H1 (cell line): ENCODE results near the gene NCEH1. TPM values are rescaled to one million over a fixed set of nuclear protein-coding genes. Genes with fewer than 3 reads are reported as not detected.

Experiments used
- CTCF ChIA-PET: fragments of 300-600 bp; sonication (Branson Sonifier 250); formaldehyde crosslinking; loops from one replicate; lab custom pipeline; 2021; ENCODE audit not compliant: partially characterized antibody; lab: Charles Lee
- POLR2A ChIA-PET: fragments of 300-600 bp; sonication (Branson Sonifier 250); formaldehyde crosslinking; loops from one replicate; lab custom pipeline; 2021; ENCODE audit warnings: inconsistent platforms; ENCODE audit not compliant: partially characterized antibody; lab: Charles Lee
- DNase-seq, 2 experiments: peaks; one replicate each; pipeline versions ENCODE4 v3.0.0 to v3.0.0-alpha.2; 2010 to 2022; ENCODE audit warnings: low spot score in 2 of 2, low read depth in 1 of 2, mixed read lengths in 1 of 2
- FAIRE-seq: peaks from 2 replicates; lab custom pipeline; 2011; peaks lifted over from hg19 to GRCh38; lab: Jason Lieb, UNC
- H2AFZ ChIP-seq: 2 replicates; pipeline ENCODE4 v1.8.1; 2012; ENCODE audit warnings: low read length, inconsistent platforms
- H2AK5ac ChIP-seq: 2 replicates; pipeline ENCODE4 v1.6.1; 2013; ENCODE audit warnings: low read depth, low read length
- H2BK120ac ChIP-seq: replicated peaks from 2 replicates; pipeline ENCODE3; 2013; ENCODE audit warnings: low read depth, low read length, inconsistent platforms
- H2BK12ac ChIP-seq: 2 replicates; pipeline ENCODE4 v1.6.1; 2013; ENCODE audit warnings: low read depth, low read length
- H2BK15ac ChIP-seq: 2 replicates; pipeline ENCODE4 v1.6.1; 2013; ENCODE audit warnings: low read length
- H2BK20ac ChIP-seq: 2 replicates; pipeline ENCODE4 v1.6.1; 2013; ENCODE audit warnings: low read length
- H2BK5ac ChIP-seq: 2 replicates; pipeline ENCODE4 v1.6.1; 2013; ENCODE audit warnings: low read depth, low read length
- H3K14ac ChIP-seq: 2 replicates; pipeline ENCODE4 v1.6.1; 2013; ENCODE audit warnings: inconsistent platforms; ENCODE audit not compliant: insufficient read length
- H3K18ac ChIP-seq: 2 replicates; pipeline ENCODE4 v1.6.1; 2013; ENCODE audit warnings: low read length; ENCODE audit errors: extremely low read depth
- H3K23ac ChIP-seq: 2 replicates; pipeline ENCODE4 v1.6.1; 2013; ENCODE audit warnings: inconsistent platforms; ENCODE audit not compliant: insufficient read length
- H3K23me2 ChIP-seq: 2 replicates; pipeline ENCODE4 v1.6.1; 2013; ENCODE audit warnings: low read depth, low read length
- H3K27ac ChIP-seq: 2 replicates; pipeline ENCODE4 v1.6.1; 2011; ENCODE audit warnings: low read depth, low read length, inconsistent platforms
- H3K27me3 ChIP-seq, 4 experiments: replicated peaks in 1 of 4; 1 replicate in 1 of 4; 2 replicates in 3 of 4; pipeline versions ENCODE4 v1.6.1 to v1.8.1; 2011 to 2013; ENCODE audit warnings: low read length in 3 of 4, mild to moderate bottlenecking in 3 of 4, inconsistent platforms in 2 of 4, mixed read lengths in 2 of 4, moderate library complexity in 1 of 4; ENCODE audit not compliant: control insufficient read depth in 3 of 4, insufficient read depth in 3 of 4; ENCODE audit errors: extremely low read depth in 1 of 4
- H3K36me3 ChIP-seq, 4 experiments: 2 replicates each; pipeline versions ENCODE4 v1.6.1 to v1.8.1; 2011 to 2013; ENCODE audit warnings: mild to moderate bottlenecking in 4 of 4, low read length in 3 of 4, moderate library complexity in 2 of 4, control low read depth in 1 of 4, inconsistent platforms in 1 of 4; ENCODE audit not compliant: insufficient read depth in 4 of 4, control insufficient read depth in 2 of 4
- H3K4ac ChIP-seq: replicated peaks from 2 replicates; pipeline ENCODE3; 2013; ENCODE audit warnings: low read length, low read depth, mixed read lengths, inconsistent platforms; ENCODE audit not compliant: insufficient read length
- H3K4me1 ChIP-seq, 4 experiments: replicated peaks in 1 of 4; 1 replicate in 1 of 4; 2 replicates in 3 of 4; pipeline versions ENCODE4 v1.6.1 to v1.8.1; 2011 to 2013; ENCODE audit warnings: low read length in 3 of 4, inconsistent platforms in 2 of 4, mixed read lengths in 1 of 4; ENCODE audit not compliant: insufficient read depth in 4 of 4, control insufficient read depth in 3 of 4
- H3K4me2 ChIP-seq, 2 experiments: 2 replicates each; pipeline versions ENCODE4 v1.6.1 to v1.8.1; 2011 to 2013; ENCODE audit warnings: low read depth in 2 of 2, low read length in 2 of 2, control low read depth in 1 of 2, inconsistent platforms in 1 of 2, mild to moderate bottlenecking in 1 of 2; ENCODE audit not compliant: insufficient read depth in 1 of 2
- H3K4me3 ChIP-seq, 4 experiments: fragments of 200-600, 300-600 bp in 1 of 4; sonication (generic), shearing (Covaris generic), sonication (Bioruptor Twin) in 1 of 4; 2 replicates each; pipeline versions ENCODE4 v1.5.1 to v1.8.1; 2011 to 2016; ENCODE audit warnings: low read length in 4 of 4, low read depth in 3 of 4, control low read depth in 2 of 4, inconsistent platforms in 2 of 4, mild to moderate bottlenecking in 2 of 4, mixed read lengths in 1 of 4, moderate library complexity in 1 of 4; ENCODE audit not compliant: insufficient read depth in 2 of 4; ENCODE audit errors: extremely low read depth in 1 of 4
- H3K56ac ChIP-seq: replicated peaks from 2 replicates; pipeline ENCODE3; 2013; ENCODE audit warnings: low read depth, mild to moderate bottlenecking, mixed read lengths, low read length, inconsistent platforms; ENCODE audit not compliant: insufficient read length
- H3K79me1 ChIP-seq: 2 replicates; pipeline ENCODE4 v1.6.1; 2013; ENCODE audit warnings: low read depth, low read length, control low read depth
- H3K79me2 ChIP-seq, 2 experiments: 2 replicates each; pipeline versions ENCODE4 v1.6.1 to v1.8.1; 2012 to 2013; ENCODE audit warnings: low read length in 2 of 2, mild to moderate bottlenecking in 2 of 2, inconsistent platforms in 1 of 2; ENCODE audit not compliant: insufficient read depth in 2 of 2, control insufficient read depth in 1 of 2
- H3K9ac ChIP-seq, 4 experiments: replicated peaks in 1 of 4; 1 replicate in 1 of 4; 2 replicates in 3 of 4; pipeline versions ENCODE4 v1.6.1 to v1.8.1; 2011 to 2013; ENCODE audit warnings: low read depth in 3 of 4, low read length in 3 of 4, control low read depth in 2 of 4, mild to moderate bottlenecking in 2 of 4, moderate library complexity in 2 of 4, inconsistent platforms in 1 of 4; ENCODE audit errors: extremely low read depth in 1 of 4
- H3K9me3 ChIP-seq, 2 experiments: 2 replicates each; pipeline versions ENCODE4 v1.6.1 to v1.8.1; 2012 to 2013; ENCODE audit warnings: mild to moderate bottlenecking in 2 of 2, moderate library complexity in 2 of 2, control low read depth in 1 of 2, inconsistent platforms in 1 of 2, low read depth in 1 of 2, low read length in 1 of 2, mixed read lengths in 1 of 2; ENCODE audit not compliant: insufficient read depth in 2 of 2
- H4K20me1 ChIP-seq, 2 experiments: replicated peaks in 1 of 2; 2 replicates each; pipeline versions ENCODE3 to v1.8.1; 2011 to 2013; ENCODE audit warnings: inconsistent platforms in 2 of 2, low read length in 2 of 2, mild to moderate bottlenecking in 1 of 2; ENCODE audit not compliant: insufficient read depth in 2 of 2, control insufficient read depth in 1 of 2
- H4K5ac ChIP-seq: 2 replicates; pipeline ENCODE4 v1.6.1; 2013; ENCODE audit warnings: low read length, low read depth, mixed read lengths, inconsistent platforms; ENCODE audit not compliant: insufficient read length
- H4K8ac ChIP-seq: 2 replicates; pipeline ENCODE4 v1.8.0; 2013; ENCODE audit warnings: mild to moderate bottlenecking, moderate library complexity, low read length, inconsistent platforms; ENCODE audit not compliant: insufficient read depth; ENCODE audit errors: extremely low read depth
- H4K91ac ChIP-seq: replicated peaks from 2 replicates; pipeline ENCODE3; 2013; ENCODE audit warnings: low read length, mixed read lengths, inconsistent platforms; ENCODE audit not compliant: insufficient read length
- ASH2L ChIP-seq: fragments of 200-600, 300-600 bp; sonication (generic); IDR thresholded peaks from one replicate; pipeline ENCODE4 v1.7.1; 2017; ENCODE audit warnings: low read length
- BCL11A ChIP-seq, 2 experiments: IDR thresholded peaks; one replicate each; pipeline ENCODE4 v1.6.1; 2011; ENCODE audit warnings: low read depth in 2 of 2, low read length in 2 of 2, mild to moderate bottlenecking in 2 of 2
- CBX5 ChIP-seq: fragments of 300-800, 300-1000 bp; sonication (generic); IDR thresholded peaks from 2 replicates; pipeline ENCODE4 v1.7.1; 2016; ENCODE audit warnings: antibody characterized with exemption, low read length, low read depth
- CEBPB ChIP-seq: IDR thresholded peaks from 2 replicates; pipeline ENCODE4 v1.6.1; 2012; ENCODE audit warnings: low read depth, low read length
- CHD2 ChIP-seq: IDR thresholded peaks from 2 replicates; pipeline ENCODE4 v1.6.1; 2012; ENCODE audit warnings: low read length, improper control_type of control experiment
- CTBP2 ChIP-seq: IDR thresholded peaks from 2 replicates; pipeline ENCODE4 v1.7.0; 2011; ENCODE audit warnings: borderline replicate concordance, mild to moderate bottlenecking, moderate library complexity, mixed read lengths, low read length; ENCODE audit not compliant: insufficient read depth, insufficient read length
- GABPA ChIP-seq: IDR thresholded peaks from 2 replicates; pipeline ENCODE4 v1.6.1; 2011; ENCODE audit warnings: mild to moderate bottlenecking, low read length, moderate library complexity, borderline replicate concordance; ENCODE audit not compliant: insufficient read depth
- GTF2F1 ChIP-seq: IDR thresholded peaks from 2 replicates; pipeline ENCODE4 v1.6.1; 2012; ENCODE audit warnings: low read depth, low read length, improper control_type of control experiment, borderline replicate concordance
- JUN ChIP-seq: IDR thresholded peaks from 2 replicates; pipeline ENCODE4 v1.6.1; 2011; ENCODE audit warnings: low read depth, mild to moderate bottlenecking, improper control_type of control experiment, low read length
- KDM1A ChIP-seq: fragments of 200-600, 300-600 bp; sonication (generic); IDR thresholded peaks from 2 replicates; pipeline ENCODE4 v1.7.1; 2016; ENCODE audit warnings: mild to moderate bottlenecking, low read length, borderline replicate concordance
- PHF8 ChIP-seq: fragments of 200-600 bp; sonication (generic); conservative IDR thresholded peaks from 2 replicates; pipeline ENCODE4 v1.7.1; 2012; ENCODE audit warnings: low read depth, mild to moderate bottlenecking, inconsistent platforms, low read length, moderate library complexity
- POLR2A ChIP-seq, 2 experiments: IDR thresholded peaks; 1 replicate in 1 of 2; 2 replicates in 1 of 2; pipeline ENCODE4 v1.6.1; 2011; ENCODE audit warnings: low read depth in 2 of 2, low read length in 2 of 2, mild to moderate bottlenecking in 2 of 2; ENCODE audit errors: control extremely low read depth in 1 of 2
- POU5F1 ChIP-seq: IDR thresholded peaks from 2 replicates; pipeline ENCODE4 v1.6.1; 2011; ENCODE audit warnings: low read depth, mild to moderate bottlenecking, low read length, moderate library complexity
- SAP30 ChIP-seq: fragments of 300-600 bp; sonication (generic); IDR thresholded peaks from 2 replicates; pipeline ENCODE4 v1.7.1; 2012; ENCODE audit warnings: low read length, moderate library complexity, mild to moderate bottlenecking, inconsistent platforms; ENCODE audit not compliant: insufficient read depth, insufficient replicate concordance
- SIRT6 ChIP-seq: IDR thresholded peaks from one replicate; pipeline ENCODE4 v1.7.1; 2012; ENCODE audit warnings: low read length, inconsistent platforms
- YY1 ChIP-seq: IDR thresholded peaks from 2 replicates; pipeline ENCODE4 v1.6.1; 2011; ENCODE audit warnings: low read depth, mild to moderate bottlenecking, low read length
- WGBS, 2 experiments: shearing (Covaris generic) in 1 of 2; methylation state at CpG; one replicate each; pipeline versions ENCODE4 v1.1.6 to v1.1.7; 2013 to 2015; ENCODE audit warnings: low lambda C conversion rate in 2 of 2, mixed read lengths in 2 of 2, inconsistent platforms in 1 of 2, low coverage in 1 of 2, missing lambda C conversion rate in 1 of 2; ENCODE audit not compliant: insufficient replicate concordance in 2 of 2, insufficient coverage in 1 of 2, insufficient read length in 1 of 2; ENCODE audit errors: extremely low coverage in 1 of 2, missing lambda C conversion rate in 1 of 2; 5-methylcytosine and 5-hydroxymethylcytosine counted together
- polyA plus RNA-seq, 7 experiments: library from polyadenylated mRNA; depleted of rRNA in 3 of 7; stranded (reverse) in 5 of 7; unstranded in 2 of 7; fragments of >200 nt in 5 of 7; fragments of 200-250 nt in 2 of 7; gene quantifications; 1 replicate in 5 of 7; 2 replicates in 1 of 7; 4 replicates in 1 of 7; pipeline versions ENCODE4 v1.2.1 to v1.2.3, GENCODE V29; 2011 to 2013; ENCODE audit warnings: missing spikeins in 2 of 7, mixed read lengths in 2 of 7
- total RNA-seq: library from RNA; stranded (reverse); fragmentation: NEBNext Ultra II Directional; extraction: Animal tissue kit (Norgen Biotek cat#: 25700); gene quantifications from 2 replicates; pipeline ENCODE4 v1.2.1, GENCODE V29; 2021

NCEH1 gene
- total and polyA plus RNA-seq, 2 of the 8 experiments (the other 6 are each of a cell fraction or from before 2014, with no cell fraction given), result 2.2 to 6.4 TPM

DNA sequence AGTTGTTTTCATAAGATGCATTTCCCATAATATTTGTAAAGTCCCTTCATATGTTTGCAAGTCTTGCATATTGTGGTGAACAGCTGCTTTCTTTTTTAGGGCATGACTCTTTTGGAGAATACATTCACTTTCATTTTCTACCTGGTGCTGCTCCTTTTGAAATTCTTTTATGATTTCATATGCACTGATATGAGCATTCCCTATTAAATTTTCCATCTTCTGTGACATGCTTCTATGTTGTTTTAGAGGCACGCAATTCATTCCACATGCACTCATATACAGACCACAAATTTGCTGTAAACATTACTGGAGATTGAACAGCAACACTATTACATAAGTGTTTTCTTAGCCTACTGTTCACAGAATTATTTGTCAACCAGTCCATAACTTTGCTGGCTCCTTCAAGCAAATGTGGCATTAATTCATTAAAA, 94.8 kb downstream of the NCEH1 start:
- no peak overlapping the region for H3K4me3 ChIP-seq
- no peaks in the 10 kb centered on the region for H3K36me3 ChIP-seq
- 90% methylated on average over 1 of the region's 1 CpG; no CpG with 5 or more reads in 1 of the 2 experiments for WGBS, 2 experiments
- H4K91ac ChIP-seq, result no peak overlapping the region
- H2BK5ac ChIP-seq, result no peak overlapping the region
- no peak overlapping the region for H3K9ac ChIP-seq
- FAIRE-seq, result no peak
- H3K4ac ChIP-seq, result no peak overlapping the region
- no peaks in the 10 kb centered on the region for H4K20me1 ChIP-seq
- H2BK12ac ChIP-seq, result no peak overlapping the region
- no peaks in the 10 kb centered on the region for H3K23me2 ChIP-seq
- H3K27me3 ChIP-seq, result no peaks in the 10 kb centered on the region
- no peak for DNase-seq
- 0 out of 4 replicates have a peak, but pooled peaks cover 0 to 2% of the 10 kb centered on the region in 2 experiments for H3K9me3 ChIP-seq
- CTCF ChIA-PET, result interaction anchor here (1.0 kb wide), 1 partner anchor 8 kb away, joined by 3 read pairs; no protein-coding TSS in a partner anchor
- H2BK120ac ChIP-seq, result no peak overlapping the region
- H2AK5ac ChIP-seq, result no peak overlapping the region
- H3K4me1 ChIP-seq, result no peaks in the 10 kb centered on the region; a peak in 1 of 7 replicates
- POLR2A ChIA-PET, result no interaction called here
- H3K14ac ChIP-seq, result no peak overlapping the region
- H3K56ac ChIP-seq, result no peak overlapping the region
- H3K79me2 ChIP-seq, result no peaks in the 10 kb centered on the region
- H4K8ac ChIP-seq, result no peak overlapping the region
- H2AFZ ChIP-seq, result no peak overlapping the region
- no peak overlapping the region for H2BK15ac ChIP-seq
- no peak overlapping the region for H4K5ac ChIP-seq
- H2BK20ac ChIP-seq, result no peak overlapping the region
- no peaks in the 10 kb centered on the region for H3K79me1 ChIP-seq
- H3K23ac ChIP-seq, result no peak overlapping the region
- no peak overlapping the region for H3K4me2 ChIP-seq
- H3K18ac ChIP-seq, result no peak overlapping the region
- no peak overlapping the region for H3K27ac ChIP-seq
- TF ChIP-seq POLR2A (IDR thresholded peaks at IDR 0.05; ENCODE audit: control extremely low read depth in 1 of 2, low read depth in 2 of 2, low read length in 2 of 2) (no peak), KDM1A (no peak), PHF8 (no peak), GABPA (no peak), YY1 (no peak), JUN (no peak), POU5F1 (no peak), CTBP2 (no peak), CBX5 (no peak), GTF2F1 (no peak), SAP30 (no peak), BCL11A (IDR thresholded peaks at IDR 0.05; ENCODE audit: low read depth in 2 of 2, low read length in 2 of 2) (no peak), CEBPB (no peak), ASH2L (no peak), SIRT6 (no peak), CHD2 (no peak)
